Ascending aorta (tissue), 2 donors: ENCODE data around the gene DNAJB14. TPM values are rescaled to one million over a fixed set of nuclear protein-coding genes. Genes with fewer than 3 reads are reported as not detected.

Source experiments
- DNase-seq, 2 donors: peaks; one replicate each; pipeline ENCODE4 v3.0.0-alpha.2; 2019; ENCODE audit warnings: low spot score in 2 of 2
- H3K27ac ChIP-seq, 2 donors: fragments of 200-600 bp; sonication (generic); one replicate each; pipeline ENCODE4 v1.5.1; 2016 to 2017; ENCODE audit warnings: mild to moderate bottlenecking in 1 of 2
- H3K27me3 ChIP-seq: fragments of 200-600 bp; sonication (generic); one replicate; pipeline ENCODE4 v1.5.1; 2017
- H3K36me3 ChIP-seq, 2 donors: fragments of 200-600 bp; sonication (generic); one replicate each; pipeline ENCODE4 v1.5.1; 2016
- H3K4me1 ChIP-seq, 2 donors: fragments of 200-600 bp; sonication (generic); one replicate each; pipeline ENCODE4 v1.5.1; 2016 to 2017; ENCODE audit warnings: mild to moderate bottlenecking in 1 of 2
- H3K4me3 ChIP-seq, 2 donors: fragments of 200-600 bp; sonication (generic); one replicate each; pipeline ENCODE4 v1.5.1; 2016 to 2017; ENCODE audit warnings: mild to moderate bottlenecking in 1 of 2
- H3K9me3 ChIP-seq, 2 donors: fragments of 200-600 bp; sonication (generic); one replicate each; pipeline ENCODE4 v1.5.1; 2016
- intact Hi-C: fragments of 100-400 bp; cut with DNase I; formaldehyde crosslinking; loops from one replicate; pipeline ENCODE4 v1.15.1; 2023
- total RNA-seq: library from RNA; depleted of rRNA; stranded (reverse); fragments of >200 nt; gene quantifications from one replicate; pipeline ENCODE4 v1.1.0, GENCODE V29; 2016
- TF ChIP-seq, protein P1 (sequence below), 3 experiments: fragments of 200-600 bp in 2 of 3; fragments of 450-650 bp in 1 of 3; sonication (generic) in 2 of 3; IDR thresholded peaks; one replicate each; pipeline ENCODE4 v1.5.1; 2016 to 2019; ENCODE audit warnings: antibody characterized with exemption in 3 of 3, mild to moderate bottlenecking in 1 of 3, moderate library complexity in 1 of 3

DNAJB14 gene
- total RNA-seq, 1 donor from 2014 or later, result 15.5 TPM

DNA sequence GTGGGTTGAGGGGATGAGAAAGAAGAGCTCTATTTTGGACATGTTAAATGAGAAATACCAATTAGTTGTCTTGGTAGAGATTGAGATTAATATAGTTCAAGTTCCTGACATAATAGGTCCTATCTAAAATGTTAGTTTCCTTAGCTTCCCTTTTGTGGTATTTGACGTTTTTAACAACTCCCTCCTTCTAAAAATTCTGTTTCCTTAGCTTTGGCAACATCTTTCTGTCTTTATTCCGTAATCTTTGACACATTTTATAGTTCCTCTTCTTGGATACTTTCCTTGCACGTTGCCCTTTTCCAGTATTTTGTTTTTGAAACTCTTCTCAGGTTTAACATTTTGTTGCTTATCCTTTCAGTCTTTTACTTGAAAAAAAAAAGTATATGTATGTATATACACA, 89.1 kb downstream of the DNAJB14 start:
- Histone ChIP-seq H3K4me3 (no peak overlapping the region), H3K36me3 (no peaks in the 10 kb centered on the region), H3K9me3 (no peaks in the 10 kb centered on the region), H3K27me3 (no peaks in the 10 kb centered on the region), H3K27ac (no peak overlapping the region), H3K4me1 (no peaks in the 10 kb centered on the region)
- intact Hi-C loops, result no loop called here
- TF ChIP-seq, protein P1, sequence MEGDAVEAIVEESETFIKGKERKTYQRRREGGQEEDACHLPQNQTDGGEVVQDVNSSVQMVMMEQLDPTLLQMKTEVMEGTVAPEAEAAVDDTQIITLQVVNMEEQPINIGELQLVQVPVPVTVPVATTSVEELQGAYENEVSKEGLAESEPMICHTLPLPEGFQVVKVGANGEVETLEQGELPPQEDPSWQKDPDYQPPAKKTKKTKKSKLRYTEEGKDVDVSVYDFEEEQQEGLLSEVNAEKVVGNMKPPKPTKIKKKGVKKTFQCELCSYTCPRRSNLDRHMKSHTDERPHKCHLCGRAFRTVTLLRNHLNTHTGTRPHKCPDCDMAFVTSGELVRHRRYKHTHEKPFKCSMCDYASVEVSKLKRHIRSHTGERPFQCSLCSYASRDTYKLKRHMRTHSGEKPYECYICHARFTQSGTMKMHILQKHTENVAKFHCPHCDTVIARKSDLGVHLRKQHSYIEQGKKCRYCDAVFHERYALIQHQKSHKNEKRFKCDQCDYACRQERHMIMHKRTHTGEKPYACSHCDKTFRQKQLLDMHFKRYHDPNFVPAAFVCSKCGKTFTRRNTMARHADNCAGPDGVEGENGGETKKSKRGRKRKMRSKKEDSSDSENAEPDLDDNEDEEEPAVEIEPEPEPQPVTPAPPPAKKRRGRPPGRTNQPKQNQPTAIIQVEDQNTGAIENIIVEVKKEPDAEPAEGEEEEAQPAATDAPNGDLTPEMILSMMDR (IDR thresholded peaks at IDR 0.05), result no peak
- DNase-seq, result no peak

GRCh38 chr4:99856166-99856565, 90.3 kb downstream of the DNAJB14 start:
- Histone ChIP-seq H3K36me3 (no peaks in the 10 kb centered on the region), H3K27me3 (no peaks in the 10 kb centered on the region), H3K4me1 (no peaks in the 10 kb centered on the region), H3K9me3 (no peaks in the 10 kb centered on the region), H3K4me3 (no peak overlapping the region), H3K27ac (no peak overlapping the region)
- DNase-seq, result no peak
- intact Hi-C loops, result no loop called here
- TF ChIP-seq, protein P1 (IDR thresholded peaks at IDR 0.05), result no peak

GRCh38 chr4:99855678-99856077, 90.7 kb downstream of the DNAJB14 start:
- no peaks in the 10 kb centered on the region for H3K36me3 ChIP-seq
- no peak overlapping the region for H3K27ac ChIP-seq
- TF ChIP-seq, protein P1 (IDR thresholded peaks at IDR 0.05), result no peak
- no peak for DNase-seq
- intact Hi-C loops, result no loop called here
- H3K4me3 ChIP-seq, result no peak overlapping the region
- no peaks in the 10 kb centered on the region for H3K4me1 ChIP-seq
- H3K27me3 ChIP-seq, result no peaks in the 10 kb centered on the region
- H3K9me3 ChIP-seq, result no peaks in the 10 kb centered on the region

- TF ChIP-seq, protein P1 (IDR thresholded peaks at IDR 0.05), result no peak
- intact Hi-C loops, result no loop called here
- no peaks in the 10 kb centered on the region for H3K9me3 ChIP-seq
- no peak overlapping the region for H3K4me3 ChIP-seq
- no peaks in the 10 kb centered on the region for H3K4me1 ChIP-seq
- DNase-seq, result no peak
- H3K27me3 ChIP-seq, result no peaks in the 10 kb centered on the region
- H3K27ac ChIP-seq, result no peak overlapping the region
- H3K36me3 ChIP-seq, result no peaks in the 10 kb centered on the region
Observed at GRCh38 chr4:99853999-99854398, 92.4 kb downstream of the DNAJB14 start.

- no peaks in the 10 kb centered on the region for H3K4me1 ChIP-seq
- no peak for DNase-seq
- intact Hi-C loops, result no loop called here
- no peaks in the 10 kb centered on the region for H3K36me3 ChIP-seq
- TF ChIP-seq, protein P1 (IDR thresholded peaks at IDR 0.05), result no peak
- no peak overlapping the region for H3K27ac ChIP-seq
- H3K4me3 ChIP-seq, result no peak overlapping the region
- H3K9me3 ChIP-seq, result no peaks in the 10 kb centered on the region
- no peaks in the 10 kb centered on the region for H3K27me3 ChIP-seq
Observed at GRCh38 chr4:99853190-99853589, 93.2 kb downstream of the DNAJB14 start.

- no peaks in the 10 kb centered on the region for H3K9me3 ChIP-seq
- no peak overlapping the region for H3K27ac ChIP-seq
- intact Hi-C loops, result no loop called here
Observed at GRCh38 chr4:99852199-99852749, 94.1 kb downstream of the DNAJB14 start.

More at GRCh38 chr4:99852199-99852749, 94.1 kb downstream of the DNAJB14 start:
- Histone ChIP-seq H3K36me3 (no peaks in the 10 kb centered on the region), H3K27me3 (no peaks in the 10 kb centered on the region), H3K4me1 (no peaks in the 10 kb centered on the region), H3K4me3 (no peak overlapping the region)
- TF ChIP-seq, protein P1 (IDR thresholded peaks at IDR 0.05), result no peak
- no peak for DNase-seq
